Measurements from ENCODE around the gene TENM4.

GRCh38 chr11:79471071-79471844 lies 30.4 kb upstream of the TENM4 start:
- TF ChIP-seq, protein P1, sequence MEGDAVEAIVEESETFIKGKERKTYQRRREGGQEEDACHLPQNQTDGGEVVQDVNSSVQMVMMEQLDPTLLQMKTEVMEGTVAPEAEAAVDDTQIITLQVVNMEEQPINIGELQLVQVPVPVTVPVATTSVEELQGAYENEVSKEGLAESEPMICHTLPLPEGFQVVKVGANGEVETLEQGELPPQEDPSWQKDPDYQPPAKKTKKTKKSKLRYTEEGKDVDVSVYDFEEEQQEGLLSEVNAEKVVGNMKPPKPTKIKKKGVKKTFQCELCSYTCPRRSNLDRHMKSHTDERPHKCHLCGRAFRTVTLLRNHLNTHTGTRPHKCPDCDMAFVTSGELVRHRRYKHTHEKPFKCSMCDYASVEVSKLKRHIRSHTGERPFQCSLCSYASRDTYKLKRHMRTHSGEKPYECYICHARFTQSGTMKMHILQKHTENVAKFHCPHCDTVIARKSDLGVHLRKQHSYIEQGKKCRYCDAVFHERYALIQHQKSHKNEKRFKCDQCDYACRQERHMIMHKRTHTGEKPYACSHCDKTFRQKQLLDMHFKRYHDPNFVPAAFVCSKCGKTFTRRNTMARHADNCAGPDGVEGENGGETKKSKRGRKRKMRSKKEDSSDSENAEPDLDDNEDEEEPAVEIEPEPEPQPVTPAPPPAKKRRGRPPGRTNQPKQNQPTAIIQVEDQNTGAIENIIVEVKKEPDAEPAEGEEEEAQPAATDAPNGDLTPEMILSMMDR (IDR thresholded peaks at IDR 0.05; ENCODE audit: poor library complexity, severe bottlenecking), result no peak
- no peak for TF ChIP-seq POLR2AphosphoS5 (IDR thresholded peaks at IDR 0.05)
- no peak for TF ChIP-seq EP300 (conservative IDR thresholded peaks at IDR 0.05; ENCODE audit: poor library complexity, severe bottlenecking)
- TF ChIP-seq SMC3 (conservative IDR thresholded peaks at IDR 0.05; ENCODE audit: poor library complexity), result no peak
- no peak for TF ChIP-seq RAD21 (conservative IDR thresholded peaks at IDR 0.05)
- no peak for TF ChIP-seq EZH2 (IDR thresholded peaks at IDR 0.05; ENCODE audit: borderline replicate concordance, insufficient read depth, low read length, poor library complexity, severe bottlenecking)
